Measurements from ENCODE around the gene LAMC1. TPM values are rescaled to one million over a fixed set of nuclear protein-coding genes. Genes with fewer than 3 reads are reported as not detected.

LAMC1 gene
- total and polyA plus RNA-seq, 12 donors = 22.1 to 160 (median 115) TPM

DNA sequence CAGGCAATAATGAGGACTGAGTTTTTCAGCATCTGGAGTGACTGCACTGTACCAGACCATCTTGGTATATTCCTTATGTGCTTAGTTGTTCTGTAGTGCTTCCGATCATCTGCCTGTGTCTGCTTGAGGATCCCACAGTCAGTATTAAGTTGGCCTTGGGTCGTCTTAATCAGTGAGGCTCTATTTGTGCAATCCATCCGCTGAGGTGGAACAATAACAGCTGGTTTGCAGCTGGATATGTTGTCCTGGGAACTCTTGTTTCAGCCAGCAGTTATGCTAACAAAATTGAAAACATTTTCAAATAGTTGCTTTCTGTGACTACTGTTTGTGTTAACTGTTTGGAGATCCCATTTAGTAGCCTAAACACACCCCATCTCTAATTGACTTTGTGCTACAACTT is 73.7 kb downstream of the LAMC1 start:
- DNase-seq (peak in 1 of 2 donors; percentile 41), ATAC-seq (peak; percentile 53 to 88 (median 78))
- TF ChIP-seq, protein P1, sequence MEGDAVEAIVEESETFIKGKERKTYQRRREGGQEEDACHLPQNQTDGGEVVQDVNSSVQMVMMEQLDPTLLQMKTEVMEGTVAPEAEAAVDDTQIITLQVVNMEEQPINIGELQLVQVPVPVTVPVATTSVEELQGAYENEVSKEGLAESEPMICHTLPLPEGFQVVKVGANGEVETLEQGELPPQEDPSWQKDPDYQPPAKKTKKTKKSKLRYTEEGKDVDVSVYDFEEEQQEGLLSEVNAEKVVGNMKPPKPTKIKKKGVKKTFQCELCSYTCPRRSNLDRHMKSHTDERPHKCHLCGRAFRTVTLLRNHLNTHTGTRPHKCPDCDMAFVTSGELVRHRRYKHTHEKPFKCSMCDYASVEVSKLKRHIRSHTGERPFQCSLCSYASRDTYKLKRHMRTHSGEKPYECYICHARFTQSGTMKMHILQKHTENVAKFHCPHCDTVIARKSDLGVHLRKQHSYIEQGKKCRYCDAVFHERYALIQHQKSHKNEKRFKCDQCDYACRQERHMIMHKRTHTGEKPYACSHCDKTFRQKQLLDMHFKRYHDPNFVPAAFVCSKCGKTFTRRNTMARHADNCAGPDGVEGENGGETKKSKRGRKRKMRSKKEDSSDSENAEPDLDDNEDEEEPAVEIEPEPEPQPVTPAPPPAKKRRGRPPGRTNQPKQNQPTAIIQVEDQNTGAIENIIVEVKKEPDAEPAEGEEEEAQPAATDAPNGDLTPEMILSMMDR (IDR thresholded peaks at IDR 0.05) = no peak
- Histone ChIP-seq H3K27me3 (no peaks in the 10 kb centered on the region), H3K27ac (peak overlapping the region in 9 of 10 donors; percentile 14 to 80 (median 37)), H3K4me1 (peaks cover 0 to 93% (median 70%) of the 10 kb centered on the region in 9 donors), H3K36me3 (peaks cover 0 to 12% (median 0%) of the 10 kb centered on the region in 9 donors), H3K9me3 (no peaks in the 10 kb centered on the region), H3K4me3 (no peak overlapping the region)
- 57 to 58% methylated on average over 3 of the region's 3 CpGs for WGBS, 2 donors
- intact Hi-C loops (cut with DNase I) = loop anchor here in 5 of 10 donors (5.0 to 10.0 kb wide), 3 partner anchors 55 to 72 kb away; partner anchors contain the start of gene LAMC1 (in 4 of the 5)

DNA sequence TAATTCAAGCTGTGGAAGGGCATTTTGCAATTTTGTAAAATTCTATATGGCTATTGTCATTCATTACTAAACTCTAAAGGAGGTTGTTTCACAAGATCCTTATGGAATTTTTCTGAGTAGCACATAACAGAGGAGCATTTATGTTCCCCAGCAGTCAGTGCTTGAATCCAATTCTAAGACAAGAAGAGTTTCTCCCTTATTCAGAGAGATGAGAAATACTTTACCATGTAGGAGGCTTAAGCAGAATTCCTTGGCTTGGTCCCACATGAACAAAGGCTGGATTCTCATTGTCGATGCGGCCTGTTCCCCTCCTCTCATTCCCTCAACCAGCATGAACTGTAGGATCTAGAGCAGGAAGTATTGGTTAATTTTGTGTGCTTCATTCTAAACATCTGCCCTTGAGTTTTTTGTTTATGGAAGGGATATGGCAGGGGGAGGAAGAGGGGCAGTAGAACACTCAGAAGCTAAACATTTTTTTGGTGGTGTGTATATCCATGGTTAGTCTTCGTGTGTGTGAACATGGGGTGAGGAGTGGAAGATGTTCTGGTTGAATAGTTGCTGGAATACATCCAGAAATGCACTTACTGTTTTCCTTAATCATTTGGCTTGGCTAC is 74.3 kb downstream of the LAMC1 start:
- TF ChIP-seq, protein P1 (IDR thresholded peaks at IDR 0.05) = no peak
- Histone ChIP-seq H3K36me3 (peaks cover 0 to 12% (median 0%) of the 10 kb centered on the region in 9 donors), H3K9me3 (no peaks in the 10 kb centered on the region), H3K27me3 (no peaks in the 10 kb centered on the region), H3K4me1 (peaks cover 0 to 93% (median 77%) of the 10 kb centered on the region in 9 donors), H3K27ac (peak overlapping the region in 9 of 10 donors; percentile 14 to 80 (median 37)), H3K4me3 (no peak overlapping the region)
- 39 to 41% methylated on average over 3 of the region's 3 CpGs for WGBS, 2 donors
- no peak for DNase-seq
- ATAC-seq = peak in 1 of 8 donors; percentile 24
- intact Hi-C loops (cut with DNase I) = loop anchor here in 5 of 10 donors (5.0 to 10.0 kb wide), 3 partner anchors 55 to 73 kb away; partner anchors contain the start of gene LAMC1 (in 4 of the 5)

DNA sequence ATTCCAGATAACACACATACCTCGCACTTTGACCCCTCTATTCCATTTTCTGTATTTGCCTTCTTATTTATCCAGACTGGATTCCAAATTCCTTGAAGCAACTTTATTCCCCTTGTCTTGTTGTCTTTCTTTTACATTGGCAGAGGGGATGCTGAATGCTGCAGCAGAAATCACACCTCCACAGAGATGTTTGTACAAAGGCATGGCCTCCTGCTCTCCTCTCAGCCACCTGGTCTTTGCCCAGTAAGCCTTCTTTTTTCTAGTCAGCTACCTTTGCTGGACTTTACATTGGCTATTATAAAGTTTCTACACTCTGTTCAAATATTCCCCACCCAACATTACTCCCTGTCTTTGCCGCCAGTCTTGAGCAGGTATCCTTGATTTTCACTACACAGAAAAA is 75.1 kb downstream of the LAMC1 start:
- Histone ChIP-seq H3K27me3 (no peaks in the 10 kb centered on the region), H3K4me3 (no peak overlapping the region), H3K4me1 (peaks cover 0 to 93% (median 84%) of the 10 kb centered on the region in 9 donors), H3K36me3 (peaks cover 0 to 14% (median 2%) of the 10 kb centered on the region in 9 donors), H3K9me3 (no peaks in the 10 kb centered on the region), H3K27ac (peak overlapping the region in 7 of 10 donors; percentile 23 to 80 (median 41))
- no peak for DNase-seq
- TF ChIP-seq, protein P1 (IDR thresholded peaks at IDR 0.05) = no peak
- intact Hi-C loops (cut with DNase I) = loop anchor here in 5 of 10 donors (5.0 to 10.0 kb wide), 3 partner anchors 56 to 74 kb away; partner anchors contain the start of gene LAMC1 (in 4 of the 5)
- WGBS, 2 donors = 96 to 98% methylated on average over 2 of the region's 2 CpGs
- ATAC-seq = no peak

DNA sequence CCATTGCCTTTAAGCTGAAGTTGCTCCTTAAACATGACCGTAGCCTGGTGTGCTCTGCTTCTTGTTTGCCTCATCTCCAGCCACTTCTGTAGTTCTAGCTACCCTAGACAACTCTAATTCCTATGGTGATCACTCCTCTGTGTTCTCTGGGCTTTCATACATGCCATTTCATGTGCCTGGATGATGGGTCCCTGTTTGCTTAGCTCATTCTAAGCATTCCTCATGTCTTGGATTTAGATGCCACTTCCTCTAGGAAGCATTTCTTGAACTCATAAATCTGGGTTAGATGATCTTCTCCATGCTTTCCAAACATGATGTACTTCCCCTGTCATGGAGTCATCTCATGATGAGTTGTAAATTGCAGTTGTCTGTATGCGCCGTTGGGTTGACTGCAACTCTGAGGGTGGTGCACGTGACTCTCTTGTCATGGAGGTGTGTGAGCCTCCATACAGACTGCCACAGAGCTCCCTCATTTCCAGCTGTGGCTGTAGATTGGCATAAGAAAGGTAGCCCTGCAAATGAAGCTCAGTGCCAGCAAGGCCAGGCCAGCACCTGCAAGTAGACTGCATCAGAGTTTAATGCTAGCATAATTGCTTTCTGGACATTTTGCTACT is 77.2 kb downstream of the LAMC1 start:
- H3K27ac ChIP-seq = peak overlapping the region in 1 of 10 donors; percentile 9
- H3K27me3 ChIP-seq = no peaks in the 10 kb centered on the region
- intact Hi-C loops (cut with DNase I) = loop anchor here in 3 of 10 donors (10.0 kb wide), 2 partner anchors 76 to 136 kb away; partner anchors contain the start of gene LAMC1 (in 1 of the 3)
- peaks cover 0 to 24% (median 6%) of the 10 kb centered on the region in 9 donors for H3K36me3 ChIP-seq
- TF ChIP-seq, protein P1 (IDR thresholded peaks at IDR 0.05) = no peak
- DNase-seq (no peak), ATAC-seq (no peak)
- H3K4me1 ChIP-seq = peaks cover 0 to 97% (median 85%) of the 10 kb centered on the region in 9 donors
- WGBS, 2 donors = 85 to 98% methylated on average over 4 of the region's 4 CpGs
- H3K9me3 ChIP-seq = no peaks in the 10 kb centered on the region
- no peak overlapping the region for H3K4me3 ChIP-seq
